GM19025 (cell line): Measurements from ENCODE around the gene TMEM98.
"Not testable (repeated sequence)": the region's sequence is repeated elsewhere in the genome, so short reads cannot be mapped to it uniquely, and the experiment has no call there.

Experiments used
- ATAC-seq: cut with Tn5 transposase; IDR thresholded peaks from one replicate; pipeline ENCODE4 v1.9.1; 2021; ENCODE audit warnings: mild to moderate bottlenecking, low read depth, moderate library complexity; ENCODE audit not compliant: unreplicated experiment

Gene TMEM98

DNA sequence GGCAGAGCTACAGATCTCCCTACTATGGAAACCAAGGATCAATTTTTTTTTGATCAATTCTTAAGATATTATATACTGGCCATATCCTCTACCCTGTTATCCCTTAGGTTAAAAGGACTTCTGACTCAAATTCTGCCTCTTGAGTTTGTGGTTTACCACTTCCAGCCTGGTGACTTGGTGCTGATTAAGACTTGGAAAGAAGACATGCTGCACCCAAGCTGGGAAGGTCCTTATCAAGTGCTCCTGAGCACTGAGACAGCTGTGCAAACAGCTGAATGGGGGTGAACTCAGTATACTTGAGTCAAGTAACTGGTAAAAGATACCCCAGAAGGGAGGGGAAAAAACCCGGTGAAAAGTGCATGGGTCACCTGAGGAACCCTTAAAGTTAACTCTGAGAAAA is 43.2 kb downstream of the TMEM98 start:
- ATAC-seq = no peak

DNA sequence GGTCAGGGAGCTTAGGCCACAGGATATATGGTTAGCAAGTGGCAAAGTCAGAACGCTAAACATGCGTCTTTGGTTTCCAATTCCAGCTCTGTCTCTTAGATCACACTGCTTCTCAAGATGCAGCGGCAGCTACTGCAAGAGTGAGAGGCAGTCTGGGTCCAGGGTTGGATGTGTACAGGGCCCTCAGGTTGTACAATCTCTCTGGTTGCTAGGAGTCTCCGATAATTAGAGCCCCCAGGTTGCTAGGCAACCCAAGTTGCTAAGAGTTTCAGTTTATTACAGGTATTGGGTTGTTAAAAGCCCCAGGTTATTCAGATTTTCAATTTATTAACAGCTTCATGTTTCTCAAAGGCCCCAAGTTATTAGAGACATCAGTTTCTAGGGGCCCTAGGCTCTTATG is 48.2 kb downstream of the TMEM98 start:
- no peak for ATAC-seq

DNA sequence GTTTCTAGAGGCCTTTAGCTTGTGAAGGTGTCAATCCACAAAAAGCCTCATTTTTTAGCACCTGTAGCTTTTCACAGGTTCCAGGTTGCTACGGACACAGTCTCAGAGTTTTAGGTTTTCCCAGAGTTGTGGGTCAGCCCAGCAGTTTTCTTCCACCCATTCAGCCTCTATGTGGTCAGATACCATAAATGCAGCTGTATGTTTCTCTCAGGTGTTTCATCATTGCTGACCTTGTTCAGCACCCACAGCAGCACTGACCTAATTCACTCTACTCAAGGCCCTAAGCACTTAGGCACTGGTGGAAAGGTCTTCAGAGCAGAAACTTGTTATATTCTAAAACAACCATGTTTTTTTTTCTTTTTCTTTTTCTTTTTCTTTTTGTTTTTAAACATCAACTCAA is 48.7 kb downstream of the TMEM98 start:
- no peak for ATAC-seq

DNA sequence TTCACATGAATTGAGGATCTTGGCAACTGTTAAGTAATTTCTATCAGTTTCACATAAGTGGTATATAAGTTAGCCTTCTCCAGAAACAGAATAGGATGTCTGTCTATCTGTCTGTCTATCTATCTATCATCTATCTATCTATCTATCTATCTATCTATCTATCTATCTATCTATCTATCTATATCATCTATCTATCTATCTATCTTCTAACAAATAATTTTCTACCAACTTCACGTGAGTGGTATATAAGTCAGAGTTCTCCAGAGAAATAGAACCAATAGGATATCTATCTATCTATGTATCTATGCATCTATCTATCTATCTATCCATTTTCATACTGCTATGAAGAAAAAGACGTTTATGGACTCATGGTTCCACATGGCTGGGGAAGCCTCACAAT is 52.3 kb downstream of the TMEM98 start:
- no peak for ATAC-seq

GRCh38 chr17:32981611-32982010 is 53.7 kb downstream of the TMEM98 start:
- not testable (repeated sequence) for ATAC-seq

- ATAC-seq = no peak
Observed at GRCh38 chr17:32985050-32985756, 57.2 kb downstream of the TMEM98 start.

- not testable (repeated sequence) for ATAC-seq
Observed at GRCh38 chr17:32987453-32987805, 59.5 kb downstream of the TMEM98 start.

- not testable (repeated sequence) for ATAC-seq
Observed at GRCh38 chr17:32987868-32988267, 59.9 kb downstream of the TMEM98 start.

DNA sequence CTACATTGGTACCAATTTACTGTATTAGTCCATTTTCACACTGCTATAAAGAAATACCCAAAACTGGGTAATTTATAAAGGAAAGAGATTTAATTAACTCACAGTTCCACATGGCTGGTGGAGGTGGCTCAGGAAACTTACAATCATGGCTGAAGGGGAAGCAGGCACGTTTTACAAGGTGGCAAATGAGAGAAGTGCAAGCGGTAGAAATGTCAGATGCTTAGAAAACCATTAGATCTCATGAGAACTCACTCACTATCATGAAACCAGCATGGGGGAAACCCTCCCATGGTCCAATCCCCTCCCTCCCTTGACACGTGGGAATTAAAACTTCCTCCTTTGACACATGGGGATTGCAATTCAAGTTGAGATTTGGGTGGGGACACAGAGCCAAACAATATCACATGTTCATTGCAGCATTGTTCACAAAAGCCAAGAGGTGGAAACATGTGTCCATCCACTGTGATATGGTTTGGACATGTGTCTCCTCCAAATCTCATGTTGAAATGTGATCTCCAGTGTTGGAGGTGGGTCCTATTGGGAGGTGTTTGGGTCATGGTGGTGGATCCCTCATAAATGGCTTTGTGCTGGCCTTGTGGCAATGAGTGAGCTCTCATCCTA is 60.6 kb downstream of the TMEM98 start:
- no peak for ATAC-seq

- no peak for ATAC-seq
Observed at GRCh38 chr17:32992321-32993033, 64.5 kb downstream of the TMEM98 start.

GRCh38 chr17:32993977-32994376 is 66.0 kb downstream of the TMEM98 start:
- no peak for ATAC-seq
